K562 (cell line): ENCODE measurements around the gene MAP1LC3B.

ENCODE experiments used
- BACH1 ChIP-seq: fragments of 200-800 bp; sonication (Bioruptor generic); IDR thresholded peaks from 2 replicates; pipeline ENCODE4 v1.6.1; 2016; ENCODE audit warnings: missing genetic modification characterization, missing compliant biosample characterization
- CHD1 ChIP-seq: fragments of 200-600 bp; sonication (generic); IDR thresholded peaks from one replicate; pipeline ENCODE4 v1.6.1; 2012; ENCODE audit warnings: mild to moderate bottlenecking, moderate library complexity, low read length, inconsistent platforms
- GABPB1 ChIP-seq: sonication (generic); formaldehyde crosslinking; IDR thresholded peaks from 2 replicates; pipeline ENCODE4 v1.8.0; 2022; ENCODE audit warnings: mild to moderate bottlenecking, missing genetic modification reagents
- JUNB ChIP-seq: fragments of 450-650 bp; formaldehyde crosslinking; conservative IDR thresholded peaks from 2 replicates; pipeline ENCODE4 v1.4.0; 2020; ENCODE audit warnings: mild to moderate bottlenecking
- NR2F6 ChIP-seq: fragments of 450-650 bp; formaldehyde crosslinking; IDR thresholded peaks from 2 replicates; pipeline ENCODE4 v1.4.0; 2020; ENCODE audit warnings: mild to moderate bottlenecking
- REST ChIP-seq, 2 experiments: fragments of 450-650 bp; formaldehyde crosslinking in 1 of 2; IDR thresholded peaks; 2 replicates each; pipeline versions ENCODE4 v1.4.0 to v1.6.1; 2014 to 2020; ENCODE audit warnings: mild to moderate bottlenecking in 2 of 2, borderline replicate concordance in 1 of 2, low read depth in 1 of 2
- ZKSCAN3 ChIP-seq: fragments of 250-450 bp; sonication (Bioruptor Pico); IDR thresholded peaks from 2 replicates; pipeline ENCODE4 v1.4.0; 2020
- ZNF274 ChIP-seq: IDR thresholded peaks from 2 replicates; pipeline ENCODE4 v1.6.1; 2011; ENCODE audit warnings: low read depth, mild to moderate bottlenecking, low read length, moderate library complexity, borderline replicate concordance
- ZNF77 ChIP-seq: fragments of 250-450 bp; sonication (Bioruptor Pico); IDR thresholded peaks from 2 replicates; pipeline ENCODE4 v1.5.0; 2020

- no peak for TF ChIP-seq GABPB1 (CRISPR knock-in tag)
- no peak for TF ChIP-seq NR2F6 (CRISPR knock-in tag)
- no peak for TF ChIP-seq JUNB (CRISPR knock-in tag)
- TF ChIP-seq CHD1, result no peak
- TF ChIP-seq REST (IDR thresholded peaks at IDR 0.05; ENCODE audit: borderline replicate concordance), result no peak
- no peak for TF ChIP-seq REST (CRISPR knock-in tag; IDR thresholded peaks at IDR 0.05; ENCODE audit: low read depth)
- TF ChIP-seq BACH1 (tag), result no peak
- TF ChIP-seq ZKSCAN3 (CRISPR knock-in tag), result no peak
- no peak for TF ChIP-seq ZNF77 (CRISPR knock-in tag)
- TF ChIP-seq ZNF274, result no peak
These were observed 50.4 kb downstream of the MAP1LC3B start for GRCh38 chr16:87442581-87442966.
